ENCODE results near the gene BLVRB. TPM values are rescaled to one million over a fixed set of nuclear protein-coding genes. Genes with fewer than 3 reads are reported as not detected.

The BLVRB gene
- total RNA-seq, 1 experiment from 2014 or later, result 44.0 TPM

- ChIA-PET CTCF (interaction anchor here (0.6 to 3.2 kb wide), 8 partner anchors 11 to 216 kb away, joined by 3 to 18 read pairs (median 4); partner anchors contain the start of genes BLVRB and SERTAD3), POLR2A (interaction anchor here (0.7 to 5.5 kb wide), 9 partner anchors 10 to 942 kb away, joined by 3 to 125 read pairs (median 9); partner anchors contain the start of genes B9D2, BLVRB, C19orf47 and PLD3)
- H3K27me3 Mint-ChIP-seq (ENCODE audit: insufficient read depth, unreplicated experiment), result no peaks in the 10 kb centered on the region
- H3K27ac Mint-ChIP-seq (ENCODE audit: low read depth, unreplicated experiment), result peak overlapping the region; percentile 96
- H3K9me3 Mint-ChIP-seq (ENCODE audit: unreplicated experiment), result no peaks in the 10 kb centered on the region
- H3K4me3 Mint-ChIP-seq (ENCODE audit: unreplicated experiment), result peak overlapping the region; percentile 86
- peaks cover 22% of the 10 kb centered on the region for H3K36me3 Mint-ChIP-seq (ENCODE audit: insufficient read depth, unreplicated experiment)
- intact Hi-C loops (cut with micrococcal nuclease), result loop anchor here (2.0 kb wide), 1 partner anchor 107 kb away; no protein-coding TSS in a partner anchor
- H3K4me1 Mint-ChIP-seq (ENCODE audit: insufficient read depth, unreplicated experiment), result peaks cover under 1% of the 10 kb centered on the region
- no peak for TF ChIP-seq CTCF (IDR thresholded peaks at IDR 0.05; ENCODE audit: unreplicated experiment)
- no TSS peak for BruUV-seq (replicated peaks)
- DNase-seq (ENCODE audit: unreplicated experiment), result no peak
Observed at GRCh38 chr19:40421993-40422747, 43.4 kb downstream of the BLVRB start.

- Mint-ChIP-seq H3K4me3 (ENCODE audit: unreplicated experiment) (peak overlapping the region; percentile 86), H3K27me3 (ENCODE audit: insufficient read depth, unreplicated experiment) (no peaks in the 10 kb centered on the region), H3K36me3 (ENCODE audit: insufficient read depth, unreplicated experiment) (peaks cover 22% of the 10 kb centered on the region), H3K4me1 (ENCODE audit: insufficient read depth, unreplicated experiment) (peaks cover 6% of the 10 kb centered on the region), H3K27ac (ENCODE audit: low read depth, unreplicated experiment) (peak overlapping the region; percentile 96), H3K9me3 (ENCODE audit: unreplicated experiment) (no peaks in the 10 kb centered on the region)
- DNase-seq (ENCODE audit: unreplicated experiment), result peak; percentile 96
- peak; percentile 96 for TF ChIP-seq CTCF (IDR thresholded peaks at IDR 0.05; ENCODE audit: unreplicated experiment)
- intact Hi-C loops (cut with micrococcal nuclease), result loop anchor here (1.0 to 2.0 kb wide), 4 partner anchors 22 to 116 kb away; no protein-coding TSS in a partner anchor
- ChIA-PET POLR2A (interaction anchor here (0.6 to 5.5 kb wide), 19 partner anchors 9 to 943 kb away, joined by 3 to 125 read pairs (median 4); partner anchors contain the start of genes ACTMAP, B9D2, BLVRB and C19orf47), CTCF (interaction anchor here (0.6 to 3.2 kb wide), 28 partner anchors 8 to 318 kb away, joined by 3 to 18 read pairs (median 4); partner anchors contain the start of genes BLVRB, LTBP4, SERTAD3 and SPTBN4)
- TSS peak; percentile 78 for BruUV-seq (replicated peaks)
Observed at GRCh38 chr19:40420766-40421765, 44.5 kb downstream of the BLVRB start.

- Mint-ChIP-seq H3K4me3 (ENCODE audit: unreplicated experiment) (peak overlapping the region; percentile 86), H3K27ac (ENCODE audit: low read depth, unreplicated experiment) (peak overlapping the region; percentile 96), H3K27me3 (ENCODE audit: insufficient read depth, unreplicated experiment) (no peaks in the 10 kb centered on the region), H3K9me3 (ENCODE audit: unreplicated experiment) (no peaks in the 10 kb centered on the region), H3K36me3 (ENCODE audit: insufficient read depth, unreplicated experiment) (peaks cover 16% of the 10 kb centered on the region), H3K4me1 (ENCODE audit: insufficient read depth, unreplicated experiment) (peaks cover 6% of the 10 kb centered on the region)
- DNase-seq (ENCODE audit: unreplicated experiment), result no peak
- no TSS peak for BruUV-seq (replicated peaks)
- intact Hi-C loops (cut with micrococcal nuclease), result loop anchor here (1.0 to 2.0 kb wide), 4 partner anchors 23 to 115 kb away; no protein-coding TSS in a partner anchor
- ChIA-PET CTCF (interaction anchor here (0.6 to 3.2 kb wide), 26 partner anchors 9 to 319 kb away, joined by 3 to 18 read pairs (median 4); partner anchors contain the start of genes BLVRB, LTBP4, SERTAD3 and SPTBN4), POLR2A (interaction anchor here (0.6 to 5.5 kb wide), 16 partner anchors 8 to 330 kb away, joined by 3 to 125 read pairs (median 6); partner anchors contain the start of genes ACTMAP, BLVRB, C19orf47 and PLD3)
- no peak for TF ChIP-seq CTCF (IDR thresholded peaks at IDR 0.05; ENCODE audit: unreplicated experiment)
Observed at GRCh38 chr19:40420451-40420765, 45.1 kb downstream of the BLVRB start.
